ENCODE measurements around the gene SLC17A9. TPM values are rescaled to one million over a fixed set of nuclear protein-coding genes. Genes with fewer than 3 reads are reported as not detected.

Gene SLC17A9
- total RNA-seq, 1 experiment from 2014 or later = 0.28 TPM

DNA sequence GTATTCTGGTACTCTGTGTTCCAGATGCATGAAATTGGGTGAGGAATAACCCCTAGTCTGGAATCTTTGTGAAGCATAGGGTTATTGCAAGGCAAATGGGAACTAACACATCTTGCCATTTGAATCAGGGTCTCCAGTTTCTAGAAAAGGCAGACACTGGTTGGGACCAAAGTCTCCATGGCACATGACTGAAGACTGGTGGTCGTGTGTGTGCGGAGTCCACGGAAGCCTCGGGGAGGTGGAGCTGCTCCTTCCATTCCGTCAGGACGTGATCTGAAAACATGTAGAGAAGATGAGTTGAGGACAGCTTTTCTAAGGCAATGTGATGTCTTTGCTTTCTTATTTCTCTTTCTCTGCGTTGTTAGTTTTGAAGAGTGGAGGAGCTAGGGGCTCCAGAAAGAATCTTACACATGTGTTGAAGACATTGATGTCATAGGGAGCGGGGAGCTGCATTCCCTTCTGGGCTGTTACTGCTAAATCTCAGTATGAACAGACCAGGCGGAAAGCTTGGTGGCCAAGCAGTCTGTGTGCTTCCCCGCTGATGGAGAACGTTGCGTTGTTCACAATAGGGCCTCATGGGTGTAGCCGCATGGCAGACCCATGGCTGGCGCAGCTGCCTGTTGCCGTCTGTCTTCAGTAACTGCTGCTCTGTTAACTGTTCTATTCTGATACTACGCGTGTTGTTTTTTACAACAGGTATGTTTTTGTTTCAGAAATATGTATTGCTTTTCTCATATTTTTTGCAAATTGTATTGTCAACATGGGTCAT is 4.8 kb upstream of the SLC17A9 start:
- Histone ChIP-seq H3K27me3 (ENCODE audit: control insufficient read depth, insufficient read depth, low read length) (no peaks in the 10 kb centered on the region), H3K27ac (ENCODE audit: low read length) (no peak overlapping the region), H3K4me1 (ENCODE audit: control insufficient read depth, insufficient read depth, low read length) (no peaks in the 10 kb centered on the region), H3K4me3 (ENCODE audit: low read depth in 2 of 2, low read length in 2 of 2) (no peak overlapping the region), H3K9me3 (ENCODE audit: control insufficient read depth, insufficient read depth, low read depth, low read length) (no peaks in the 10 kb centered on the region), H3K36me3 (ENCODE audit: control insufficient read depth, insufficient read depth, low read length) (peaks cover 13% of the 10 kb centered on the region)
- intact Hi-C loops (cut with micrococcal nuclease; ENCODE audit: unreplicated experiment) = no loop called here
- DNase-seq (ENCODE audit: low read depth, low spot score) (no peak), ATAC-seq (no peak)
- TF ChIP-seq REST (IDR thresholded peaks at IDR 0.05; ENCODE audit: insufficient read depth in 1 of 2, low read depth in 2 of 2, low read length in 1 of 2) = no peak
- no peak for TF ChIP-seq POLR2AphosphoS5 (IDR thresholded peaks at IDR 0.05; ENCODE audit: low read depth, low read length)
- TF ChIP-seq TCF7L2 (IDR thresholded peaks at IDR 0.05; ENCODE audit: low read depth, low read length) = no peak
- TF ChIP-seq, protein P1, sequence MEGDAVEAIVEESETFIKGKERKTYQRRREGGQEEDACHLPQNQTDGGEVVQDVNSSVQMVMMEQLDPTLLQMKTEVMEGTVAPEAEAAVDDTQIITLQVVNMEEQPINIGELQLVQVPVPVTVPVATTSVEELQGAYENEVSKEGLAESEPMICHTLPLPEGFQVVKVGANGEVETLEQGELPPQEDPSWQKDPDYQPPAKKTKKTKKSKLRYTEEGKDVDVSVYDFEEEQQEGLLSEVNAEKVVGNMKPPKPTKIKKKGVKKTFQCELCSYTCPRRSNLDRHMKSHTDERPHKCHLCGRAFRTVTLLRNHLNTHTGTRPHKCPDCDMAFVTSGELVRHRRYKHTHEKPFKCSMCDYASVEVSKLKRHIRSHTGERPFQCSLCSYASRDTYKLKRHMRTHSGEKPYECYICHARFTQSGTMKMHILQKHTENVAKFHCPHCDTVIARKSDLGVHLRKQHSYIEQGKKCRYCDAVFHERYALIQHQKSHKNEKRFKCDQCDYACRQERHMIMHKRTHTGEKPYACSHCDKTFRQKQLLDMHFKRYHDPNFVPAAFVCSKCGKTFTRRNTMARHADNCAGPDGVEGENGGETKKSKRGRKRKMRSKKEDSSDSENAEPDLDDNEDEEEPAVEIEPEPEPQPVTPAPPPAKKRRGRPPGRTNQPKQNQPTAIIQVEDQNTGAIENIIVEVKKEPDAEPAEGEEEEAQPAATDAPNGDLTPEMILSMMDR (IDR thresholded peaks at IDR 0.05) = no peak
- TF ChIP-seq SIN3A (IDR thresholded peaks at IDR 0.05; ENCODE audit: borderline replicate concordance, insufficient read depth, low read depth, low read length) = no peak
- ChIA-PET CTCF (no interaction called here), POLR2A (interaction anchor here (0.7 kb wide), 1 partner anchor 46 kb away, joined by 6 read pairs; no protein-coding TSS in a partner anchor)
- BruUV-seq (replicated peaks) = no TSS peak
- in situ Hi-C loops (cut with HindIII; ENCODE audit: low pct_unique_long_range_greater_than_20kb, low sequenced_read_pairs) = no loop called here

DNA sequence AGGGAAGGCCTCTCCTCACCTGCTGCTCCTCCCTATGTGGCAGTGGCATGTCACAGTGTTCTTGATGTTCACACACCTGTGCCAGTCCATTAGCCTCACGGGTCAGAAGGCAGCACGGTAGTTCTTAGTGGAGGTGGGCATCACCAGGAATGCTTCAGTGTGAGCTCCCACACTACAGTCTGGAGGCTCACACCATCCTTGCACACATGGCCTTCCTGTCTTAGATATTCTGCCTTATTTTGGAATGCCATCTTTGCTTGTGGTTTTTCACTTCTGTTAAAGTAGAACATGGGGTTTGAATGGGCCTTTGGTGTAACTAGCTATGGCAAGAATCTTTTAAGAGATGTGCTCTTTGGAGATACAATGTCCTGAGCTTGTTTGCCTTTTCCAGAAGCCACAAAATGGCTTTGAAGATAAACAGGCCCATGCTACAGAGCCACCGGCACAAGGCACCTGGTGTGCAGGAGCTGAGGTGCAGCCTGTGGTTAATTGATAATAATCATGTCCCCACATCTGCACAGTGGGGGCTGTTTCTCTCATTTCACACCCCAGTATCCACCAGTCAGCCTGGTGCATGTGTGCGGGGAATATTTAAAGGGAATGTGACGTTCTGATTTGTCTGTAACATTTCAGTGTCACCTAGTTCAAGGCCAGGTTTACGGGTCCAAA is 3.2 kb upstream of the SLC17A9 start:
- ATAC-seq (no peak), DNase-seq (ENCODE audit: low read depth, low spot score) (no peak)
- intact Hi-C loops (cut with micrococcal nuclease; ENCODE audit: unreplicated experiment) (no loop called here), in situ Hi-C loops (cut with HindIII; ENCODE audit: low pct_unique_long_range_greater_than_20kb, low sequenced_read_pairs) (no loop called here)
- Histone ChIP-seq H3K36me3 (ENCODE audit: control insufficient read depth, insufficient read depth, low read length) (peaks cover 6% of the 10 kb centered on the region), H3K27ac (ENCODE audit: low read length) (no peak overlapping the region), H3K27me3 (ENCODE audit: control insufficient read depth, insufficient read depth, low read length) (no peaks in the 10 kb centered on the region), H3K4me3 (ENCODE audit: low read depth in 2 of 2, low read length in 2 of 2) (no peak overlapping the region), H3K4me1 (ENCODE audit: control insufficient read depth, insufficient read depth, low read length) (no peaks in the 10 kb centered on the region), H3K9me3 (ENCODE audit: control insufficient read depth, insufficient read depth, low read depth, low read length) (no peaks in the 10 kb centered on the region)
- CTCF ChIA-PET = no interaction called here
- POLR2A ChIA-PET = no interaction called here
- TF ChIP-seq POLR2AphosphoS5 (IDR thresholded peaks at IDR 0.05; ENCODE audit: low read depth, low read length) (no peak), REST (IDR thresholded peaks at IDR 0.05; ENCODE audit: insufficient read depth in 1 of 2, low read depth in 2 of 2, low read length in 1 of 2) (no peak), TCF7L2 (IDR thresholded peaks at IDR 0.05; ENCODE audit: low read depth, low read length) (no peak), SIN3A (IDR thresholded peaks at IDR 0.05; ENCODE audit: borderline replicate concordance, insufficient read depth, low read depth, low read length) (no peak)
- TF ChIP-seq, protein P1 (IDR thresholded peaks at IDR 0.05) = no peak
- BruUV-seq (replicated peaks) = no TSS peak

All from Panc1 (cell line).